GM19239 (cell line): ENCODE measurements around the gene KIF23.

Experiments used
- DNase-seq: peaks from one replicate; pipeline ENCODE4 v3.0.0; 2011; ENCODE audit warnings: low spot score; ENCODE audit not compliant: insufficient read length
- FAIRE-seq: peaks from 2 replicates; lab custom pipeline; 2011; peaks lifted over from hg19 to GRCh38; lab: Jason Lieb, UNC

Gene KIF23

GRCh38 chr15:69460481-69460880 is 46.3 kb downstream of the KIF23 start:
- FAIRE-seq = no peak
- DNase-seq = no peak

- DNase-seq = no peak
- no peak for FAIRE-seq
Observed at GRCh38 chr15:69462030-69462492, 47.9 kb downstream of the KIF23 start.

- FAIRE-seq = peak; percentile 80
- peak; percentile 85 for DNase-seq
Observed at GRCh38 chr15:69462493-69463181, 48.5 kb downstream of the KIF23 start.

GRCh38 chr15:69463182-69463756 is 49.1 kb downstream of the KIF23 start:
- no peak for DNase-seq
- FAIRE-seq = no peak

GRCh38 chr15:69465253-69465652 is 51.1 kb downstream of the KIF23 start:
- no peak for DNase-seq
- FAIRE-seq = no peak

GRCh38 chr15:69466733-69467132 is 52.6 kb downstream of the KIF23 start:
- no peak for DNase-seq
- no peak for FAIRE-seq

GRCh38 chr15:69467636-69468035 is 53.5 kb downstream of the KIF23 start:
- DNase-seq = no peak
- no peak for FAIRE-seq

- no peak for DNase-seq
- no peak for FAIRE-seq
Observed at GRCh38 chr15:69468241-69469121, 54.3 kb downstream of the KIF23 start.

GRCh38 chr15:69469467-69470201 is 55.5 kb downstream of the KIF23 start:
- DNase-seq (no peak), FAIRE-seq (no peak)

GRCh38 chr15:69472046-69472445 is 57.9 kb downstream of the KIF23 start:
- no peak for FAIRE-seq
- DNase-seq = no peak

- no peak for DNase-seq
- FAIRE-seq = no peak
Observed at GRCh38 chr15:69472562-69472961, 58.4 kb downstream of the KIF23 start.

GRCh38 chr15:69474291-69474690 is 60.1 kb downstream of the KIF23 start:
- no peak for DNase-seq
- FAIRE-seq = no peak

GRCh38 chr15:69474846-69475455 is 60.8 kb downstream of the KIF23 start:
- DNase-seq (no peak), FAIRE-seq (no peak)

GRCh38 chr15:69475769-69476358 is 61.7 kb downstream of the KIF23 start:
- DNase-seq = peak; percentile 49
- peak; percentile 90 for FAIRE-seq

GRCh38 chr15:69476704-69477473 is 62.7 kb downstream of the KIF23 start:
- FAIRE-seq (no peak), DNase-seq (no peak)

GRCh38 chr15:69478259-69478781 is 64.2 kb downstream of the KIF23 start:
- peak; percentile 44 for FAIRE-seq
- peak; percentile 46 for DNase-seq

- DNase-seq (no peak), FAIRE-seq (no peak)
Observed at GRCh38 chr15:69479081-69479480, 64.9 kb downstream of the KIF23 start.

- FAIRE-seq = no peak
Observed at GRCh38 chr15:69479971-69480370, 65.8 kb downstream of the KIF23 start.

GRCh38 chr15:69480932-69481331 is 66.8 kb downstream of the KIF23 start:
- no peak for DNase-seq
- FAIRE-seq = no peak

More at GRCh38 chr15:69479971-69480370, 65.8 kb downstream of the KIF23 start:
- DNase-seq = no peak
